NCI-H748 (cell line): Measurements from ENCODE around the gene BIRC5.
A peak's percentile ranks its signal among the peaks of the same experiment; 100 is the strongest.
"Not testable (repeated sequence)": the region's sequence is repeated elsewhere in the genome, so short reads cannot be mapped to it uniquely, and the experiment has no call there.

Experiments
- DNase-seq: peaks from one replicate; lab custom pipeline; 2025; ENCODE audit not compliant: unreplicated experiment; lab: John Stamatoyannopoulos, UW

BIRC5 gene

DNA sequence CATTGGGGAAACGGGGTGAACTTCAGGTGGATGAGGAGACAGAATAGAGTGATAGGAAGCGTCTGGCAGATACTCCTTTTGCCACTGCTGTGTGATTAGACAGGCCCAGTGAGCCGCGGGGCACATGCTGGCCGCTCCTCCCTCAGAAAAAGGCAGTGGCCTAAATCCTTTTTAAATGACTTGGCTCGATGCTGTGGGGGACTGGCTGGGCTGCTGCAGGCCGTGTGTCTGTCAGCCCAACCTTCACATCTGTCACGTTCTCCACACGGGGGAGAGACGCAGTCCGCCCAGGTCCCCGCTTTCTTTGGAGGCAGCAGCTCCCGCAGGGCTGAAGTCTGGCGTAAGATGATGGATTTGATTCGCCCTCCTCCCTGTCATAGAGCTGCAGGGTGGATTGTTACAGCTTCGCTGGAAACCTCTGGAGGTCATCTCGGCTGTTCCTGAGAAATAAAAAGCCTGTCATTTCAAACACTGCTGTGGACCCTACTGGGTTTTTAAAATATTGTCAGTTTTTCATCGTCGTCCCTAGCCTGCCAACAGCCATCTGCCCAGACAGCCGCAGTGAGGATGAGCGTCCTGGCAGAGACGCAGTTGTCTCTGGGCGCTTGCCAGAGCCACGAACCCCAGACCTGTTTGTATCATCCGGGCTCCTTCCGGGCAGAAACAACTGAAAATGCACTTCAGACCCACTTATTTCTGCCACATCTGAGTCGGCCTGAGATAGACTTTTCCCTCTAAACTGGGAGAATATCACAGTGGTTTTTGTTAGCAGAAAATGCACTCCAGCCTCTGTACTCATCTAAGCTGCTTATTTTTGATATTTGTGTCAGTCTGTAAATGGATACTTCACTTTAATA, 10.4 kb downstream of the BIRC5 start:
- DNase-seq, result no peak

DNA sequence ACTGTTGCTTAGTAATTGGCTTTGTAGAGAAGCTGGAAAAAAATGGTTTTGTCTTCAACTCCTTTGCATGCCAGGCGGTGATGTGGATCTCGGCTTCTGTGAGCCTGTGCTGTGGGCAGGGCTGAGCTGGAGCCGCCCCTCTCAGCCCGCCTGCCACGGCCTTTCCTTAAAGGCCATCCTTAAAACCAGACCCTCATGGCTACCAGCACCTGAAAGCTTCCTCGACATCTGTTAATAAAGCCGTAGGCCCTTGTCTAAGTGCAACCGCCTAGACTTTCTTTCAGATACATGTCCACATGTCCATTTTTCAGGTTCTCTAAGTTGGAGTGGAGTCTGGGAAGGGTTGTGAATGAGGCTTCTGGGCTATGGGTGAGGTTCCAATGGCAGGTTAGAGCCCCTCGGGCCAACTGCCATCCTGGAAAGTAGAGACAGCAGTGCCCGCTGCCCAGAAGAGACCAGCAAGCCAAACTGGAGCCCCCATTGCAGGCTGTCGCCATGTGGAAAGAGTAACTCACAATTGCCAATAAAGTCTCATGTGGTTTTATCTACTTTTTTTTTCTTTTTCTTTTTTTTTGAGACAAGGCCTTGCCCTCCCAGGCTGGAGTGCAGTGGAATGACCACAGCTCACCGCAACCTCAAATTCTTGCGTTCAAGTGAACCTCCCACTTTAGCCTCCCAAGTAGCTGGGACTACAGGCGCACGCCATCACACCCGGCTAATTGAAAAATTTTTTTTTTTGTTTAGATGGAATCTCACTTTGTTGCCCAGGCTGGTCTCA, 11.2 kb downstream of the BIRC5 start:
- DNase-seq, result no peak

- DNase-seq, result no peak
Measured at GRCh38 chr17:78226055-78226758, 12.2 kb downstream of the BIRC5 start.

DNA sequence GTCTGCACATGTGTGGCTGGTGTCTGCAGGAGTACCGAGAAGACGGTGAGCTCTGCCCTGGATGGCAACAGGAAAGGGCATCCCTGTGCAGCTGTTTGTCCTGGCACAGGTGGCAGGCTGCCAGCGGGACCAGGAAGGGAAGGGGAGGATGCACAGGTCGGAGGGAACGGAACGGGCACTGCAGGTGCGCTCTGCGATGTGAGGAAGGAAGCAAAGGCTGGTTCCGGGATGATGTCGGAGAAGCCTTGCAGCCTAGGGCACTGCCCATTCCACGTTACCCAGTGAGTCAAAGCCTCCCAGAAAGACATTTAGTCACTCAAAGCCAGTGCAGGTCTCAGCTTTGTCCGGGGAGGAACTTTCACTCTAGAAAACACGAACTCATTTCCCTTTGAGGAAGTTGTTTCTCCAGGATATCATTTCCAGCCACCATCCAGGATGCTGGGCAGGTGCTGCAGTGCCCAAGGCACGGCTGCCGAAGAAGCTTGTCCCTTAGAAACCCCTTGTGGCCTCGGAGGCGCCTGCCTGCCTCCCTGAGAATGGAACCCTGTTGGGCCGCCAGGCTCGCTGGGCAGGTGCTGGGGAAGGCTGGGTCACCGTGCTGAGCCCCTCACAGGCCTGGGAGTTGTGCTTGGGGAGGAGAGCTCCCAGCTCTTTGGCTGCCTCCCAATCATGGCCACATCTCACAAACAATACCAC, 12.9 kb downstream of the BIRC5 start:
- DNase-seq, result peak; percentile 14

DNA sequence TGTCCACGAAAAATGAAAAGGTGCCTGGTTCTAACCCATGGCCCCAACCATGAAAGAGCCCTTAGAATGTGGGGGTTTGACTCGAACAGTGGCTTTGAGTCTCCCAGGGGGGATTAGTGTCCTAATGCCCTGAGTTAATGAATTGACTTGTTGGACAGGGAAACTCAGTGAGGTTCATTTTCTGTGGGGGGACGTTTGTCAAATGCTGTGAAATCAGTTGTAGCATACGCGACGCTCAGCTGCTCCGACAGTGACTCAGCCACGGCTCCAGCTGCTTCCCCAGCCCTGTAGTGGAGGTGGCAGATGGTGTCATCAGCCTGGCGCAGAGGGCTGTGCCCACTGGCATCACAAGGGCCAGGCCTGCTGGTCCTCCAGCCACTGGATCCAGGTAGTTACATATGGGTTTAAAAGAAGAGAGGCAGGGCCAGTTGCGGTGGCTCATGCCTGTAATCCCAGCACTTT, 13.4 kb downstream of the BIRC5 start:
- no peak for DNase-seq

DNA sequence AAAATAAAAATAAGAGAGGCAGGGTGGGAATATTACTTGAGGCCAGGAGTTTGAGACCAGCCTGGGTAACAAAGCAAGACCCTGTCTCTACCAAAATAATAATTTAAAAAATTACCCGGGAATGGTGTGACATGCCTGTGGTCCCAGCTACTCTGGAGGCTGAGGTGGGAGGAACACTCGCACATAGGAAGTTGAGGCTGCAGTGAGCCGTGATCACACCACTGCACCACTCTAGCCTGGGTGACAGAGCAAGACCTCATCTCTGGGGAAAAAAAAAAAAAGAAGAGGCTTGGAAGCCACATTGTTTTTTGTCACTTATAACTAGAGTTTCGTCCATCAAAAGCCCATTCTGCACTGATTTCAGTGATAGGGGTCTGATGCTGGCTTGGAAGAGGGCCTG, 14.1 kb downstream of the BIRC5 start:
- no peak for DNase-seq

DNA sequence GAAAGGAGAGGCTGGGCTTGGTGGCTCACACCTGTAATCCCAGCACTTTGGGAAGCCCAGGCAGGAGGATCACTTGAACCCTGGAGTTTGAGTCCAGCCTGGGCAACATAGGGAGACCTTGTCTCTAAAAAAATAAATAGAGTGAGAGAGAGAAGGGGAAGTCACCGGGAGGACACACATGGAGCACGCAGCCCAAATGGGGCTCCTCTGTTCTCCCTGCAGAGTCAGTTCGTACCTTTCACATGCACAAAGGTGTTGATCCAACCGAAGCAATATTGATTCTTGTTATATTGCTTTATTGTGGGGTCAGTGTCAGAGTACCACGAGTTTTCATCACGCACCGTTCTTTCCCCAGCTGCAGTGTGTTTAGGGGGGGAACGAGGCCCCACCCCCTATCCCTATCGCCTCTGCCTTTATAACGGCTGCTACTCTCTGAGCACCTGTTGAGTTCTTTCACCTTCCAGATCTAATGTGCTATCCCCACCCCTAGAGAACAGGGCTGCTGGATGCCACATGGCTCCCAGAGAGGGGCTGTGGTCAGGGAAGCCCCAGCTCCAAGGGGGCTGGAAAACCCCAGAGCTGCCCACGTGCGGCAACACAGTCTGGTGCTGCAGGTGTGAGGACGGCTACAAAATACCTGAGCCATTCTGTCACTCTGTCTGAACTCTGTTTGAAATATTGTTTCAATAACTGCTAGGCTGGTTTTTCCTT, 16.4 kb downstream of the BIRC5 start:
- DNase-seq, result no peak

DNA sequence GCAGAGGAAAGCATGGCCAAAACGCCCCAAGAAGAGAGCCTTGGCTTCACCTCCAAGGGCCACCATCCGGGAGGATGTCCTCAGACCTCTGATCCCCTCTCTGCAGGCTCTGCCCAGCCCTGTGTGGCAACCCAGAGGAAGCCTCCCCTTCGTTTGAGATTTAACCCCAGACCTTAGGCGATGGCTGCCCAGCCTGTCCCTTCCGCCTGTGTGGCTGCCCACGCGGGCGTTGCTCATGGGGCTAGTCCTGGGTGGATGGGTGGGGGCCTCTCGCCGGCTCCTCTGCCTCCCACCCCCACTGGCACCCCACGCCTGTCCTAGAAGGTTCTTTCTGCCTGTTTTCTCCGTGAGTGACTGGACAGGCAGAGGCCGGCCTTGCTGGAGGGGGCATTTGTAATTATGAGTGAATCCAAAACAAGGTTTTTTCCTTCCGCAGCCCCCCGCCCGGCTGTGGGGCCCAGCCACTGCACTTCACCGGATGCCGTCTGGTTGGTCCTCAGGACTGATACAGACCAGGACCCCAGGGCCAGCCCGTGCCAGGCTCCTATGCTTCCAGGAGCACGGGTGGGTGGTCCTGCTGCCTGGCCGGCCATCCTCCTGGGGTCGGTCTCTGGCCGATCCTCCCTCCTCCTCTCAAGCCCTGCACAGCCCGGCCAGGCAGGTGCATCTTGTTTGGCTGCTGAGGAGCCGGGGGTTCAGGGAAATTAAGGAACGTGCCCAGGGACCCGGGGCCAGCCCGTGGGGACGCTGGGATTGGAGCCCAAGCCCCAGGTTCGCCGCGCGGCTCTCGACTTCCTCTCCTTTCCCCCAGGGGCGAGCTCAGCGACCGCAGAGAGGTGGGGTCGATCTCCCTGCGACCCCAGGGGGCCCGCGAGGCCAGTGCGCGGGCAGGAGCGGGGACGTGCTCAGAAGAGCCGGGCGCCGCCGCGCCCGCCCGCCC, 17.2 kb downstream of the BIRC5 start, which contains the start of gene TMEM235:
Gene TMEM235 (plus strand): TSS at position 636 of the 940 bp plus-strand sequence. CDS start 393 bp downstream, outside the sequence.
- no peak for DNase-seq

DNA sequence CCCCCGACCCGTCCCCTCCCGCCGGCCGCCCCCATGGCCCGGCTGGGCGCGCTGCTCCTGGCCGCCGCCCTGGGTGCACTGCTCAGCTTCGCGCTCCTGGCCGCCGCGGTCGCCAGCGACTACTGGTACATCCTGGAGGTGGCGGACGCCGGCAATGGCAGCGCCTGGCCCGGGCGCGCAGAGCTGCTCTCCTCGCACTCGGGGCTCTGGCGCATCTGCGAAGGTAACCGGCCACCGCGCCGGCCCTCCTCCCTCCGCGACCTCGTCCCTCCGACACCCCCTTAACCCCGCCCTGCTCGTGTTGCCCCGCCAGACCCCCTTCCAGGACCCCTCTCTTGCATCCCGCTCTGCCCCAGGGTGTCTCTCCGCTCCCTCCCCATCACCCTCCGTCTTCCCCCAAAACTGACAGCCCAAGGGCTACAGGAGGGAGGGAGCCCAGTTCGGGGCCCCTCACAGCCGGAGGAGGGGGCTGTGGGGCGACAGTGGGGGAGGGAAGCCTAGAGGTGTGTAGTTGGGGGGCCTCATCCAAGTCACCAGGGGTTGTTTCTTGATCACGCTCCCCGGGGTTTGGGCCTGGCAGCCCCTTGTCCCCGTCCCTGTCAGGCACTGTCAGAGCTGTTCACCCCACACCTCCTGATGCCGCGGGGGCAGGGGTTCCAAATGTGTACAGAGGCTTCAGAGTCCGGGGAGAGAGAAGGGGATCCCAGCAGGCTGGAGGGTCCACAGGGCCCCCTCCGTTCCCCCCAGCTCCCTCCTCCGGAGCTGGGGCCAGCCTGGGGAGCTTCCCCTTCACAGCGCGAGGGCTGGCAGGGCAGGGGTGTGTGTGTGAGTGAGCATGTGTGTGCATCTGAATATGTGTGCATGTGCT, 18.2 kb downstream of the BIRC5 start:
- DNase-seq, result peak; percentile 10

DNA sequence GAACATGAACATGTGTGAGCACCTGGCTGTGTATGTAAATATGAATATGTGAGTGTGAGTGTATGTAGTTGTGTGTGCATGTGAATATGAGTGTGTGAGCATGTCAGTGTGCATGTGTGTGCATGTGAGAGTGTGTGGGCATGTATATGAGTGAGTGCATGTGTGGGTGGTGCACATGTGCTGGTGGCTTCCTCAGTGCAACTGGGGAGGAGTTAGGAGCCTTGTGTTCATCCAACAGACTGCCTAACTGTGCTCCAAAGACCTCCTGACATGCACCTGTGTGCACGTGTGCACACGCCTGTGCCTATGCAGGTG, 18.8 kb downstream of the BIRC5 start:
- no peak for DNase-seq

DNA sequence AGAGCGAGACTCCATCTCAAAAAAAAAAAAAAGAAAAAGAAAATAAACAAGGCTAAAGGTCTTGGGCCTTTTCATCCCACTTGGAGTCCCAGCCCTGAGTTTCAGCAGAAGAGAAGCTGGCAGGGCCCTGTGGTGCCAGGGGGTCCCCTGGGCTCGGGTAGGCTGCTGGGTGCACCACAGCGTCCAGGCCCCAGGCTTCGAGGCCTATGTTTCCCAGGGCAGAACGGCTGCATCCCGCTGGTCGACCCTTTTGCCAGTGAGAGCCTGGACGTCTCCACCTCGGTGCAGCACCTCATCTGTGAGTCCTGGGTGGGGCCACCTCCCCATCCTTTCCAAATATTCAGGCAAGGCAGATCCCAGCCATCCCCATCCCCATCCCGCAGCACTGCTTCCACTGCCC, 19.6 kb downstream of the BIRC5 start:
- DNase-seq, result no peak

DNA sequence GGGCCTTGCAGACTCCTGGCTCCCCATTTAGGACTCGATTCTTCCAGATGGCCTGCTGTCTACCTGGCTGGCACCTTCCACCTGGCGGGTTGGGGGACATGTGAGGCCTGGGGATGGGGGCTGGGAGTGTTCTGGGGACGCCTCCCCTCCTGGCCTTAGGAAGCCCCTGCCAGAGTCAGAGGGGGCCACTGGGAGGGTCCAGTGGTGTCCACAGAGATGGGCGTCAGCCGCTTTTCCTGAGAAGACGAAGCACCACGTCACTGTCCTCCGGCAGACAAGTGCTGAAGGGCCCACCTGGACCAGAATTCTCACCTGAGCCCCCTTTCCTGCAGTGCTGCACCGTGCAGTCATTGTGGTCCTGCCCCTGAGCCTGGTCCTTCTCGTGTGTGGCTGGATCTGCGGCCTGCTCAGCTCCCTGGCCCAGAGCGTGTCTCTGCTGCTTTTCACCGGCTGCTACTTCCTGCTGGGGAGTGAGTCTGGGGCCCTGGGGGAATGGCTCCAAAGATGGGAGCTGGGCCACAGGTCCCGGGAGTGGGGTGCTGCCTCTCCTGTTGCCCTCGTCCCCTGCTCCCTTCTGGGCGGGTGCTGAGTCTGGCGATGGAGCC, 20.3 kb downstream of the BIRC5 start:
- no peak for DNase-seq

DNA sequence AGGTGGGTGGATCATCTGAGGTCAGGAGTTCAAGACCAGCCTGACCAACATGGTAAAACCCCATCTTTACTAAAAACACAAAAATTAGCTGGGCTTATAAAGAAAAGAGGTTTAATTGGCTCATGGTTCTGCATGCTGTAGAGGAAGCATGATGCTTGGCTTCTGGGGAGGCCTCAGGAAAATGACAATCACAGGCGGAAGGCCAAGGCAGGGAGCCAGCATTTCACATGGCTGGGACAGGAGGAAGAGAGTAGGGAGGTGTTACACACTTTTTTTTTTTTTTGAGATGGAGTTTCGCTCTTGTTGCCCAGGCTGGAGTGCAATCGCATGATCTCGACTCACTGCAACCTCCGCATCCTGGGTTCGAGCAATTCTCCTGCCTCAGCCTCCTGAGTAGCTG, 21.0 kb downstream of the BIRC5 start:
- not testable (repeated sequence) for DNase-seq

DNA sequence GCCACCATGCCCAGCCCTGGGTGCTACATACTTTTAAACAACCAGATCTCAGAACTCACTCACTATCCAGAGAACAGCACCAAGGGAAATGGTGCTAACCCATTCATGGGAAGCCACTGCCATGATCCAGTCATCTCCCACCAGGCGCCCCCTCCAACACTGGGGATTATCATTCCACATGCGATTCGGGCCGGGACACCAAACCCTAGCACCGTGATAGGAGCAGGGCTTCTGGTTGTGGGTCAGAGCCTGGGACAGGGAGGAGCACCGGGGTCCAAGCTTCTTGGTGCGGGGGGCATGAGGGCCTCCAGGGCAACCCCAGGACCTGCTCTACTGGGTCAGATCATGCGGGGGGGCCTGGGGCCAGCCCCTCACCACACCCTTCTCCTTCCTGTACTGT, 21.8 kb downstream of the BIRC5 start:
- DNase-seq, result no peak

DNA sequence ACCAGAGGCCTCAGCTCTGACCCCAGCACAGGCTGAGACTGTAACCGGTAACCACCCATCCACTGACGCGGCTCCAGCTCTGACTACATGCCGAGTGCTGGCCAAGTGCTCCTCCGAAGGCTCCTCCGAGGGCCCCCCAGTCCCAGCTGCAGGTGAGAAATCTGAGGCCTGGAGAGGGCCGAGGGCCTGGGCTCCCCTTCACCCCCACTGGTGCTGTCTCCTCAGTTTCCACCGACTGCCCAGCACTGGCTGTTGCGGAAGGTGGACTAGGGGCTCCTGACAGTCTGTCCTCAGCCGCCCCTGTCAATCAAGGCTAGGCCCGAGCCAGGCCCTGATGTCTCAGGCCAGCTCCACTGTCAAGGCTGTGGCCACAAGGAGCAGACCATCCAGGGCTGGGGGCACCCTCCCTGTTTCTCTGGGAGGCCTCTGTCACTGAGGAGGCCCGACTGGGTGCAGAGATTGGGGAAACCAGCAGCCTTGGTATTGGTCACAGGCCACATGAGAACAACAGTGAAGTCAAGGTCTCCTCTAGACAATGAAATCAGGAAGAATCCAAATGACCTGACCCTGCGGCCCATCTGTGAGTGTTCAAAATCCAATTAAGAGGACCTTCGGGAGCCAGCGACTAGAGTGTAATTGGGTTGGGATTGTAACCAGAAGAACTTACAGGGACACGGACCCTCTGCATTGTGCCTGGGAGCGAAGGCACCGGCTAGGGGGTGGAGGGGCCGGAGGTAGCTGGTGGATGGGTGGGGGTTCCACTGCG, 22.5 kb downstream of the BIRC5 start:
- no peak for DNase-seq

- no peak for DNase-seq
Measured at GRCh38 chr17:78237401-78238012, 23.5 kb downstream of the BIRC5 start.
